WTC11 (cell line): ENCODE measurements around the gene ADGRV1. TPM values are rescaled to one million over a fixed set of nuclear protein-coding genes. Genes with fewer than 3 reads are reported as not detected.
A peak's percentile ranks its signal among the peaks of the same experiment; 100 is the strongest.

ENCODE experiments used
- ATAC-seq: fragments of 200-7000 bp; cut with Tn5 transposase; 2 replicates; pipeline ENCODE4 v1.10.0; 2021; ENCODE audit warnings: mild to moderate bottlenecking, moderate library complexity
- CTCF ChIA-PET: fragments of 300-600 bp; sonication (Branson Sonifier 250); formaldehyde crosslinking; loops from one replicate; lab custom pipeline; 2021; ENCODE audit warnings: antibody characterized with exemption; lab: Charles Lee
- POLR2A ChIA-PET: fragments of 350-600 bp; sonication (Branson Sonifier 250); formaldehyde crosslinking; loops from one replicate; lab custom pipeline; 2021; ENCODE audit warnings: antibody characterized with exemption; lab: Charles Lee
- DNase-seq: peaks from one replicate; pipeline ENCODE4 v3.0.0; 2021; ENCODE audit warnings: low spot score
- H3K27ac Mint-ChIP-seq: 2 replicates; pipeline ENCODE4 v1.8.0; 2021; ENCODE audit warnings: mixed read lengths
- H3K27me3 Mint-ChIP-seq: 2 replicates; pipeline ENCODE4 v1.8.0; 2021; ENCODE audit warnings: low read depth, mild to moderate bottlenecking, moderate library complexity, mixed read lengths
- H3K36me3 Mint-ChIP-seq: 2 replicates; pipeline ENCODE4 v1.8.0; 2021; ENCODE audit warnings: mixed read lengths
- H3K4me1 Mint-ChIP-seq: 2 replicates; pipeline ENCODE4 v1.8.0; 2022; ENCODE audit warnings: mixed read lengths
- H3K4me3 Mint-ChIP-seq: 2 replicates; pipeline ENCODE4 v1.8.0; 2021; ENCODE audit warnings: mild to moderate bottlenecking, moderate library complexity, mixed read lengths
- H3K9me3 Mint-ChIP-seq: 2 replicates; pipeline ENCODE4 v1.8.0; 2021; ENCODE audit warnings: mixed read lengths
- ATF1 ChIP-seq: sonication (generic); formaldehyde crosslinking; IDR thresholded peaks from 2 replicates; pipeline ENCODE4 v1.8.1; 2023; ENCODE audit warnings: mild to moderate bottlenecking, moderate library complexity, missing genetic modification reagents
- ERG ChIP-seq: fragments of 250-450 bp; sonication (Bioruptor Pico); IDR thresholded peaks from 2 replicates; pipeline ENCODE4 v1.8.0; 2021; ENCODE audit warnings: mild to moderate bottlenecking
- GABPB1 ChIP-seq: sonication (generic); formaldehyde crosslinking; IDR thresholded peaks from 2 replicates; pipeline ENCODE4 v1.8.1; 2023; ENCODE audit warnings: mild to moderate bottlenecking, missing genetic modification reagents
- HMGA2 ChIP-seq: fragments of 250-450 bp; sonication (Bioruptor Pico); IDR thresholded peaks from 2 replicates; pipeline ENCODE4 v1.4.0; 2021; ENCODE audit warnings: mild to moderate bottlenecking, moderate library complexity
- JAZF1 ChIP-seq: fragments of 250-450 bp; sonication (Bioruptor Pico); IDR thresholded peaks from 2 replicates; pipeline ENCODE4 v1.9.0; 2021; ENCODE audit warnings: moderate library complexity, mild to moderate bottlenecking, inconsistent platforms
- MXD4 ChIP-seq: fragments of 250-450 bp; sonication (Bioruptor Pico); IDR thresholded peaks from 2 replicates; pipeline ENCODE4 v1.8.0; 2021; ENCODE audit warnings: mild to moderate bottlenecking, moderate library complexity, borderline replicate concordance
- NFE2L1 ChIP-seq: sonication (generic); formaldehyde crosslinking; IDR thresholded peaks from 2 replicates; pipeline ENCODE4 v1.8.1; 2023; ENCODE audit warnings: missing genetic modification reagents
- RELA ChIP-seq: sonication (generic); formaldehyde crosslinking; IDR thresholded peaks from 2 replicates; pipeline ENCODE4 v1.8.1; 2022; ENCODE audit warnings: missing genetic modification reagents, mild to moderate bottlenecking, borderline replicate concordance
- SMAD4 ChIP-seq: sonication (generic); formaldehyde crosslinking; IDR thresholded peaks from 2 replicates; pipeline ENCODE4 v1.8.0; 2022; ENCODE audit warnings: mild to moderate bottlenecking, missing genetic modification reagents
- TCF7 ChIP-seq: sonication (generic); formaldehyde crosslinking; IDR thresholded peaks from 2 replicates; pipeline ENCODE4 v1.8.0; 2022; ENCODE audit warnings: mild to moderate bottlenecking, low read depth, missing genetic modification reagents, moderate library complexity
- ZNF219 ChIP-seq: sonication (generic); formaldehyde crosslinking; IDR thresholded peaks from 2 replicates; pipeline ENCODE4 v1.8.0; 2023; ENCODE audit warnings: missing genetic modification reagents, mild to moderate bottlenecking, borderline replicate concordance
- ZNF396 ChIP-seq: fragments of 250-450 bp; sonication (Bioruptor Pico); IDR thresholded peaks from 2 replicates; pipeline ENCODE4 v1.8.0; 2021; ENCODE audit warnings: mild to moderate bottlenecking, moderate library complexity, borderline replicate concordance
- ZNF423 ChIP-seq: fragments of 250-450 bp; sonication (Bioruptor Pico); IDR thresholded peaks from 2 replicates; pipeline ENCODE4 v2.1.2; 2022; ENCODE audit warnings: mild to moderate bottlenecking, moderate library complexity
- ZNF532 ChIP-seq: fragments of 250-450 bp; sonication (Bioruptor Pico); IDR thresholded peaks from 2 replicates; pipeline ENCODE4 v1.9.0; 2021; ENCODE audit warnings: mild to moderate bottlenecking, borderline replicate concordance
- ZNF671 ChIP-seq: fragments of 250-450 bp; sonication (Bioruptor Pico); IDR thresholded peaks from 2 replicates; pipeline ENCODE4 v1.8.0; 2021; ENCODE audit warnings: mild to moderate bottlenecking
- total RNA-seq: library from RNA; stranded (reverse); gene quantifications from 3 replicates; pipeline ENCODE4 v1.2.3, GENCODE V29; 2021
- TF ChIP-seq, protein P1 (sequence below): sonication (generic); formaldehyde crosslinking; IDR thresholded peaks from 2 replicates; pipeline ENCODE4 v1.8.1; 2022; ENCODE audit warnings: mild to moderate bottlenecking, missing genetic modification reagents, moderate library complexity, borderline replicate concordance
- TF ChIP-seq, protein P2 (sequence below): sonication (generic); formaldehyde crosslinking; conservative IDR thresholded peaks from 2 replicates; pipeline ENCODE4 v1.8.1; 2023; ENCODE audit warnings: mild to moderate bottlenecking, low read depth, missing genetic modification reagents, moderate library complexity

Gene ADGRV1
- total RNA-seq, 1 experiment from 2014 or later, result 74.5 TPM

DNA sequence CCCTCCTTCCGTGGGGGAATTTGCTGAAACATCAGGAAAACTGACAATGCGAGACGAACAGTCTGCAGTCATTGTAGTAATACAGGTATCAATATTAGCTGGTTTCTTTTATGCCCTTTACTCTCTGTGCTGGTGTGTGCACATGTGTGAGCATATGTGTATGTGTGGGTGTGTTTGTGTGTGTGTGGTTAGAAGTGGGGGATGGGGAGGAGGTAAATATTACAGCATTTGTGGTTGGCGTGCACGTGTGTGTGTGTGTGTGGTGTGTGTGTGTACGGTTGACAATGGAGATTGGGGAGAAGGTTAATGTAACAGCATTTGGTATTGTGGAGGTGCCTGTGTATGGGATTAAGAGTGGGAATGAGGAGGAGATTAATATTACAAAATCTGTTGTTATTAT, 219.4 kb downstream of the ADGRV1 start:
- no peak for DNase-seq
- no peak for TF ChIP-seq GABPB1 (CRISPR knock-in tag)
- TF ChIP-seq ZNF423 (CRISPR knock-in tag), result no peak
- TF ChIP-seq ZNF396, result no peak
- no peak for TF ChIP-seq SMAD4 (CRISPR knock-in tag)
- no peak for TF ChIP-seq TCF7 (CRISPR knock-in tag)
- no peak for TF ChIP-seq ZNF219 (CRISPR knock-in tag)
- no peak for TF ChIP-seq JAZF1
- no peak for TF ChIP-seq ERG (CRISPR knock-in tag)
- TF ChIP-seq HMGA2 (CRISPR knock-in tag), result no peak
- no peak for TF ChIP-seq ZNF532
- TF ChIP-seq, protein P1, sequence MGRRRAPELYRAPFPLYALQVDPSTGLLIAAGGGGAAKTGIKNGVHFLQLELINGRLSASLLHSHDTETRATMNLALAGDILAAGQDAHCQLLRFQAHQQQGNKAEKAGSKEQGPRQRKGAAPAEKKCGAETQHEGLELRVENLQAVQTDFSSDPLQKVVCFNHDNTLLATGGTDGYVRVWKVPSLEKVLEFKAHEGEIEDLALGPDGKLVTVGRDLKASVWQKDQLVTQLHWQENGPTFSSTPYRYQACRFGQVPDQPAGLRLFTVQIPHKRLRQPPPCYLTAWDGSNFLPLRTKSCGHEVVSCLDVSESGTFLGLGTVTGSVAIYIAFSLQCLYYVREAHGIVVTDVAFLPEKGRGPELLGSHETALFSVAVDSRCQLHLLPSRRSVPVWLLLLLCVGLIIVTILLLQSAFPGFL (CRISPR knock-in tag), result no peak
- no peak for TF ChIP-seq ZNF671 (CRISPR knock-in tag)
- no peak for TF ChIP-seq NFE2L1 (CRISPR knock-in tag)
- TF ChIP-seq MXD4 (CRISPR knock-in tag), result no peak
- TF ChIP-seq, protein P2, sequence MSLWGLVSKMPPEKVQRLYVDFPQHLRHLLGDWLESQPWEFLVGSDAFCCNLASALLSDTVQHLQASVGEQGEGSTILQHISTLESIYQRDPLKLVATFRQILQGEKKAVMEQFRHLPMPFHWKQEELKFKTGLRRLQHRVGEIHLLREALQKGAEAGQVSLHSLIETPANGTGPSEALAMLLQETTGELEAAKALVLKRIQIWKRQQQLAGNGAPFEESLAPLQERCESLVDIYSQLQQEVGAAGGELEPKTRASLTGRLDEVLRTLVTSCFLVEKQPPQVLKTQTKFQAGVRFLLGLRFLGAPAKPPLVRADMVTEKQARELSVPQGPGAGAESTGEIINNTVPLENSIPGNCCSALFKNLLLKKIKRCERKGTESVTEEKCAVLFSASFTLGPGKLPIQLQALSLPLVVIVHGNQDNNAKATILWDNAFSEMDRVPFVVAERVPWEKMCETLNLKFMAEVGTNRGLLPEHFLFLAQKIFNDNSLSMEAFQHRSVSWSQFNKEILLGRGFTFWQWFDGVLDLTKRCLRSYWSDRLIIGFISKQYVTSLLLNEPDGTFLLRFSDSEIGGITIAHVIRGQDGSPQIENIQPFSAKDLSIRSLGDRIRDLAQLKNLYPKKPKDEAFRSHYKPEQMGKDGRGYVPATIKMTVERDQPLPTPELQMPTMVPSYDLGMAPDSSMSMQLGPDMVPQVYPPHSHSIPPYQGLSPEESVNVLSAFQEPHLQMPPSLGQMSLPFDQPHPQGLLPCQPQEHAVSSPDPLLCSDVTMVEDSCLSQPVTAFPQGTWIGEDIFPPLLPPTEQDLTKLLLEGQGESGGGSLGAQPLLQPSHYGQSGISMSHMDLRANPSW (CRISPR knock-in tag), result no peak
- TF ChIP-seq RELA (CRISPR knock-in tag), result no peak
- TF ChIP-seq ATF1 (CRISPR knock-in tag), result no peak
- Mint-ChIP-seq H3K27ac (peak overlapping the region; percentile 59; the same call in 1 of the 2 replicates), H3K36me3 (peaks cover 22% of the 10 kb centered on the region), H3K4me1 (no peaks in the 10 kb centered on the region), H3K27me3 (no peaks in the 10 kb centered on the region), H3K9me3 (no peaks in the 10 kb centered on the region), H3K4me3 (no peak overlapping the region)
- ChIA-PET CTCF (no interaction called here), POLR2A (no interaction called here)
- ATAC-seq, result no peak
